ENCODE measurements around the gene EHD2. TPM values are rescaled to one million over a fixed set of nuclear protein-coding genes. Genes with fewer than 3 reads are reported as not detected.
A peak's percentile ranks its signal among the peaks of the same experiment; 100 is the strongest.
"Not testable (repeated sequence)": the region's sequence is repeated elsewhere in the genome, so short reads cannot be mapped to it uniquely, and the experiment has no call there.

EHD2 gene
- polyA plus RNA-seq, 5 donors: 79.9 to 160 (median 107) TPM

DNA sequence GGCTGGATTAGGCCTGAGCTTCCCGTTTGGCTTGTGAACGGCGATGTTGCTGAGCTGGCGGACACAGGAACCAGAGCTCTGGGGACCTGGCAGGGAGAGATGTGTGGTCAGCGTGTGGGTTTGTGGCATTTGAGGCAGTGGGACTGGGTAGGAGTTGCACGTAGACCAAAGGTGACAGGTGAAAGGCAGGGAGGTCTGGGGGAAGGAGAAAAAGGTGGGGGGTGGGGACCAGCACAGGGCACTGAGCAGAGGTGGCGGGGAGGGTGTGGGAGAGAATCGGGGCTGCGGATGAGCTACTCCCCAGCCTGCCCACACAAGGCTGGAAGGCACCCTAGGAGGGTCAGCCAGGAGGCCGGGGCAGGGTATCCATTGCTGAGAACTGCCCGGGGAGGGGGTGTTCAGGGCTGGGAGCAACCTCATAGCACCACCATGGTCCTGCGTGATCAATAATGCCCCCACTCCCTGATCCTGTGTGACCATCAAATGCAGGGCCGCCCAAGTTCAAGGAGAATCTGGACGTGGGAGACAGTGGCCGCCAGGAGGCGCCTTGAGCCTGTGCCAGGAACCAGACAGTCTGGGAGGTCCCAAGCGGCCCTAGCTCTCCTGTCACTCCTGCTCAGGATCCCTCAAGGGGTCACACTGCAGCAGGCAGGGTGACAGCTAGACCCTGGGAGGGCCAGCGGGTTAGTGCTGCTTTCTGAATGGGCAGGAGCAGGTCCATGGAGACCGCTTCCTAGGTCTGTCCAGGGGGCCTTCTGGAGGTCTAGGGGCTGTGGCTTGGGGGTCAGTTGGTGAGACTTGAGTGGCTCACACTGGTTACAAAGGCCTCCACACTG lies 52.5 kb downstream of the EHD2 start:
- DNase-seq: no peak

- DNase-seq: no peak
These were observed 53.1 kb downstream of the EHD2 start for GRCh38 chr19:47766359-47766620.

GRCh38 chr19:47766670-47767069 lies 53.4 kb downstream of the EHD2 start:
- no peak for DNase-seq

DNA sequence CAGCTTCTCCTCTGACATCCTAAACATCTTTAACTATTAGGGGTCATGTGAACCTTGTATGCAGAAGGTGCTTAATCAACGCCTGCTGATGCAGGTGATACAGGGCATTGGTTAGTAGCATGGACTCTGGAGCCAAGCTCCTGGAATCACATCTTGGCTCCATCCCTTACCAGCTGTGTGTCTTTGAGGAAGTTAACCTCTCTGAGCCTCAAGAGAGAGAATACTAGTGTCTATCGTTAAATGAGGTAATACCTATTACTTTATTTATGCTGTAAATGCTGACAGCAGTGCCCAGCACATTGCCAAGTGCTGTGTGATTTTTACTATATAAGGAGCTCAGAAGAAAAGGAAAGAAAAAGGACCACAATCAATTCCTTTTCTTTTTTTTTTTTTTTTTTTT lies 54.1 kb downstream of the EHD2 start:
- DNase-seq: no peak

- no peak for DNase-seq
These were observed 55.4 kb downstream of the EHD2 start for GRCh38 chr19:47768604-47769003.

GRCh38 chr19:47769534-47769933 lies 56.3 kb downstream of the EHD2 start:
- DNase-seq: no peak

DNA sequence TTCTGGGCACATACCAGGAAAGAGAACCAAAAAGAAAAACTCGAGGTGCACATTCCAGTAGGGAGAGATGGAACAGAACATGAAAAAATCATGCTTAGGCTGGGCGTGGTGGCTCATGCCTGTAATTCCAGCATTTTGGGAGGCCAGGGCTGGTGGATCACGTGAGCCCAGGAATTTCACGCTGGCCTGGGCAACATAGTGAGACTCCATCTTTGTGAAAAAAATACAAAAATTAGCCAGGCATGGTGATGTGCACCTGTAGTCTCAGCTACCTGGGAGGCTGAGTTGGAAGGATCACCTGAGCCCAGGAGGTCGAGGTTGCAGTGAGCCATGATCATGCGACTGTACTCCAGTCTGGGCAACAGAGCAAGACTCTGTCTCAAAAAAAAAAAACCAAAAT lies 58.1 kb downstream of the EHD2 start:
- DNase-seq: not testable (repeated sequence)

GRCh38 chr19:47776568-47776967 lies 63.3 kb downstream of the EHD2 start:
- DNase-seq: peak in 1 of 2 donors; percentile 38

DNA sequence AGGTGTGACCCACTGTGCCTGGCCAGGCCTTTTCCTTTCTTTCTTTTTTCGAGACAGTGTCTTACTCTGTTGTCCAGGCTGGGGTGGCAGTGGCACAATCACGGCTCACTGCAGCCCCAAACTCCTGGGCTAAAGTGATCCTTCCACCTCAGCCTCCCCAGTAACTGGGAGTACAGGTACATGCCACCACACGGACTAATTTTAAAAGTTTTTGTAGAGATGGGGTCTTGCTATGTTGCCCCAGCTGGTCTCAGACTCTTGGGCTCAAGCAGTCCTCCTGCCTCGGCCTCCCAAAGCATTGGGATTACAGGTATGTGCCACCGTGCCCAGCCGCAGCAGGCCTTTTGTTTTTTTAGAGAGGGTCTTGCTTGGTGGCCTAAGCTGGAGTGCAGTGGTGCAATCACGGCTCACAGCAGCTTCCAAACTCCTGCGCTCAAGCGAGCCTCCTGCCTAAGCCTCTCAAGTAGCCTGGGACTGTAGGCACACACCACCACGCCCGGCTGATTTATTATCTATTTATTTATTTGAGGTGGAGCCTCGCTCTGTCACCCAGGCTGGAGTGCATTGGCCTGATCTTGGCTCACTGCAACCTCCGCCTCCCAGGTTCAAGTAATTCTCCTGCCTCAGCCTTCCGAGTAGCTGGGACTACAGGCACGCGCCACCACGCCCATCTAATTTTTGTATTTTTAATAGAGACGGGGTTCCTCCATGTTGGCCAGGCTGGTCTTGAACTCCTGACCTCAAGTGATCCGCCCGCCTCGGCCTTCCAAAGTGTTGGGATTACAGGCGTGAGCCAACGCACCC lies 64.2 kb downstream of the EHD2 start:
- DNase-seq: not testable (repeated sequence)

DNA sequence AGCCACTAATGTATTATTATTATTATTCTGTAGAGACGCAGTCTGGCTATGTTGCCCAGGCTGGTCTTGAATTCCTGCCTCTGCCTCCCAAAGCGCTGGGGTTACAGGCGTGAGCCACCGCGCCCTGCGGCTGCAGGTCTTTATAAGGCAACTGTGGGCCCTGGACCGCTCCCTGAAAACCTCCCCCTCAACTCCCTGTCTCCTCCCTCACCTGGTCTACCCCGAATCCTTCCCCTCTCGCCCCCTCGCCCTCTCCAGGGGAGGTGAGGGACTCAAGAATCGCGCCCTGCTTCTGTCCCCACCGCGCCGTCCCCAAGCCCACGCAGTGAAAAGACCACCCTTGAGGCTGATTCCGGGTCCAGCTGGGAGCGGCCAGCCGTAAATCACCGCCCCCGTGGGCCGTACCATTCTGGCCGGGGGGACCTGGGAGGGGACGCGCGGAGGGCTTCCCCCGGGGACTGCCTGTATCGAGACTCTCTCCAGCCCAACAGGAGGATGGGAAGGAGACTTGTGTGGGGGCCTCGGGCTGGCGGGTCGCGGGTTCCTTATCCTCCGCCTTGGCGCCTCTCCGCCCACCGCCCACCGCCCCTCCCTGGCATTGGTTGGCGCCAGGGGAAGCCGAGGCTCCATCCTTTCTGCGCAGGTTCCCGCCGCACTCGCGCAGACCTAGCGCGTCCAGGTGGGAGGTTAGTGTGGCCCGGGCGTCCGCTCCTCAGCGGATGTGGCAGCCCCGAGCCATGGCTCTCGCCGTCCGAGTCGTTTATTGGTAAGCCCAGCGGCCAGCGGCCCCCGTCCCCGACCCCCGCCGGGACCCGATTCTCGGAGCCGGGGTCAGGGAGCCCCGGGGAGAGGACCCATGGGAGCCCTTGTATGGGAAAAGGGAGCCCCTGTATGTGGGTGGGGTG lies 65.1 kb downstream of the EHD2 start, which contains the start of gene SELENOW:
Gene SELENOW (plus strand): TSS at position 655 of the 905 bp plus-strand sequence. CDS start 83 bp downstream, at position 738.
- peak; percentile 82 to 88 for DNase-seq

DNA sequence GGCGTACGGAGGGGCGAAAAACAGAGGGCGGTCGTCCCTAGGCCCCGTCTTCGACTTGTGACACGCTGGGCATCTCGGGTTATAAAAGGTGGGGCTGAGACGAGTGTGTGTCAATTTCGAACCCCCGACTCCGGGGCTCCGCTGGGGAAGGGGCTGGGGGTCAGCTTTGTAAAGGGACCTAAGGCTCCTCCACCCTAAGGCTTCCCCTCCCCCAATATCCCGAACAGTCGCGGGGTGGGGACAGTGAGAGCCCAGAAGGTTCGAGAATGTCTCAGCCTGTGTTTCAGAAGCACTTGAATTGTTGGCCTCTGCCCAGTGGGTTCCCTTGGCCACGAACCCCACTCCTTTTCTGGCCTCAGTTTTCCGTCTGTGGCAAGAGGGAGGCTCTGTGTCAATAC lies 65.7 kb downstream of the EHD2 start:
- no peak for DNase-seq

DNA sequence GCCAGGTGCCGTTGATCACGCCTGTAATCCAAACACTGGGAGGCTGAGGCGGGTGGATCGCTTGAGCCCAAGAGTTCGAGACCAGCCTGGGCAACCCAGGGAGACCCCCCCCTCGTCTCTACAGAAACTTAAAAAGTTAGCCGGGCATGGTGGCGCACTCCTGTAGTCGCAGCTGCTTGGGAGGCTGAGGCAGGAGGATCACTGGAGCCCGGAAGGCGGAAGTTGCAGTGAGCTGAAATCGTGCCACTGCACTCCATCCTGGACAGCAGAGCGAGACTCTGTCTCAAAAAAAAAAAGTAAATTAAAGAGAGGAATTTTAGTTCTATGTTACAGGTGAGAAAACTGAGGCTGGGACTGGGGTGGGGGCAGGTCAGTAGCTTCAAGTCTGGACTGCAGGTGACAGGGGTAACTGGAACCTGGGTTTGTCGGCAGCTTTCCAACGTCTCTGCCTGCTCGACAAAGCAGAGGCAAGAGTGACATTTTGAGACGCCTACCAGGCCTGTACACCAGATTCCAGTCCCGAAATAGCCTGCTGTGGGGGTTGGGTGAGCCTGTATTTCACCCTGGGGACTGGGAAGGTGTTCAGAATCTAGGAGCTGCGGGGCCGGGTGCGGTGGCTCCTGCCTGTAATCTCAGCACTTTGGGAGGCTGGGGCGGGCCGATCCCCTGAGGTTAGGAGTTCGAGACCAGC lies 66.4 kb downstream of the EHD2 start:
- no peak for DNase-seq

DNA sequence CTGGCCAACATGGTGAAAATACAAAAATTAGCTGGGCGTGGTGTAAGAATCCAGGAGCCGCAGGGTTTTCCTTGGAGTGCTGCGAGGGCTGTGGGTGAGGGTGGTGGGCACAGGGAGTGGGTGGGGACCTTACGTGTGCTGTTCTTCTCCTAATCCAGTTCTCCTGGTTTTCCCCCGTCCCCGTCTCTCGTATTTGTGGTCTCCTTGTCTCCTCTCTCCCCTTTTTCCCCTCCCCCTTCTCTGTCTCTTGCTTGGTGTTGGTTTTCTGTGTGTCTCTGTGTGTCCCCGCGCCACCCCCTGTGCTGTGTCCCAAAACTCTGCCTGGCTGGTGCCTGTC lies 67.0 kb downstream of the EHD2 start:
- no peak for DNase-seq

GRCh38 chr19:47781590-47782262 lies 68.5 kb downstream of the EHD2 start:
- no peak for DNase-seq

DNA sequence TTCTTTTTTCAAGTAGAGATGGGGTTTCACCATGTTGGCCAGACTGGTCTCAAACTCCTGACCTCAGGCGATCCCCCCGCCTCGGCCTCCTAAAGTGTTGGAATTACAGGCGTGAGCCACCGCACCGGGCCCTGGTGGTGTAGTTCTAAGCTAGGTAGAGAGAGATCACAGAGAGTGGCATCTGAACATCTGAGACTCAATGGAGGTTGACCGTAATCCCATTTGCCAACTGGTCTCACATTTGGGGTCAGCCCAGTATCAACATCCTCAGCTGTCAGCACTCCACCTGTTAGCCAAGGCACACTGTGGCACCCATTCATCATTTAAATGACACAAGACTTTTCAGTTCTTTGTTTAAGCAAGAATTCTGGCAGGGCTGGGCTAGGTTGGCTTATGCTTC lies 73.3 kb downstream of the EHD2 start:
- DNase-seq: no peak

DNA sequence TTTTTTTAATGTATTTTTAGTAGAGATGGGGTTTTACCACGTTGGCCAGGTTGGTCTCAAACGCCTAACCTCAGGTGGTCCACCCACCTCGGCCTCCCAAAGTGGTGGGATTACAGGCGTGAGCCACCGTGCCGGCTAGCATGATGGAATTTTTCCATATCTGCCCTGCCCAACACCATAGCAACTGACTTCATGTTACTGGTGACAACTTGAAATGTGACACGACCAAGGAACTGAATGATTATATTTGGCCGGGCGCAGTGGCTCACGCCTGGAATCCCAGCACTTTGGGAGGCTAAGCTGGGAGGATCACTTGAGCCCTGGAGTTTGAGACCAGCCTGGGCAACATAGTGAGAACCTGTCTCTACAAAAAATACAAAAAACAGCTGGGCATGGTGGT lies 74.1 kb downstream of the EHD2 start:
- DNase-seq: not testable (repeated sequence)

DNA sequence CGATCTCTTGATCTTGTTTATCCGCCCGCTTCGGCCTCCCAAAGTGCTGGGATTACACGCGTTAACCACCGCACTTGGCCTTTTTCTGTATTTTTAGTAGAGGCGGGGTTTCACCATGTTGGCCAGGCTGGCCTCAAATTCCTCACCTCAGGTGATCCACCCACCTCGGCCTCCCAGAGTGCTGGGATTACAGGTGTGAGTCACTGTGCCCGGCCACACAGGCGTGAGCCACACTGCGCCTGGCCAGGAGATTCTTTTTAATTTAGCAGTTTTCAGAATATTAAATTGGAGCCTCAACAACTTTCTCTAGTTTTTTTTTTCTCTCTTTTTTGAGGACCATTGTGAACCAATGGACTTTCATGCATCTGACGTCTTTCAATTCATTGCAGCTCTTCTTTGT lies 76.6 kb downstream of the EHD2 start:
- DNase-seq: not testable (repeated sequence)

DNA sequence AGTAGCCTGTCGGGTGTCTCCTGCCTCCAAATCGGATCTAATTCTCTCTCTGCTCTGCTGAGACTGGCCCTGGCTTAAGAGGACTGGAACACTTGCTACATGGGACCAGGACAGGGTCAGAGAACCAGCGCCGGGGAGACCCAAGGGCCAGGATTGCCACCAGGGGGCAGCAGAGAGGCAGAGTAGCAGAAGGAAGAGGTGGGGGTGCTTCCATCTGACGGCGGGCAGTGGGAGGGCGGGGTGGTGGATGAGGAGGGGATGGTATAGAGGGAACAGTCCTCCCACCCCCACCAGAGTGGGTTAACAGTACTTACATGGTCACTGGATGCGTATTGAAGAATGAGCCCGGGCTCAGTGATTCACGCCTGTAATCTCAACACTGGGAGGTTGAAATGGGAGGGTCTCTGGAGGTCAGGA lies 77.2 kb downstream of the EHD2 start:
- DNase-seq: no peak

DNA sequence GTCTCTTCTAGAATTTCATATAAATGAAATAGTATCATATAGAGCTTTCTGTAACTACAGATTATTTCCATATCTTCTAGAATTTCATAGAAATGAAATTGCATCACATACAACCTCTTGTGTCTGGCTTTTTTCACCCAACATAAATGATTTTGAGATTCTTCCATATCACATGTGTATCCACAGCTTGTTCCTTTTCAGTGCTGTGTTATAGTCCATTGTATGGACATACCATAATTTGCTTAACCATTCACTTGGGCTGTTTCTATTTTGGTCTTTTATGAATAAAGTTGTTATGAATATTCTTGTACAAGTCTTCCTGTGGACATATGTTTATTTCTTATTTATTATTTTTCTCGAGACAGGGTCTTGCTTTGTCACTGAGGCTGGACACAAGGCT lies 79.4 kb downstream of the EHD2 start:
- no peak for DNase-seq
